ENCODE data around the gene ATG9A. TPM values are rescaled to one million over a fixed set of nuclear protein-coding genes. Genes with fewer than 3 reads are reported as not detected.

Gene ATG9A
- total RNA-seq, 5 donors from 2014 or later (not counting 1 experiment from before 2014, with no cell fraction given), result 52.5 to 72.9 (median 57.6) TPM

DNA sequence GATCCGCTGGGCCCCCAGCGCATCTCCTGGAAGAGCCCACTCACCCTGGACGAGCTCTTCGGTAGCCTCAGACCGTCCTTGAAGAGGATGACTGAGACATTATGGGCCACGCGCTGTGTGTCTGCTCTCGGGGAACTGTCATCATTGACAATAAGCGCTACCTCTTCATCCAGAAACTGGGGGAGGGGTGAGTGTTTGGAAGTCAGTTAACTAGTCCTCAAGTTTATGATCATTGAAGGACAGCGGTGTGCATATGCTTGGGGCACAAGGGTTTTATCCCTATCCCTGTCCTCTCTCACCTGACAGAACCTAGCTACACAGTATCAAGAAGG lies 16.4 kb upstream of the ATG9A start:
- peaks cover 5 to 28% of the 10 kb centered on the region in 2 donors for H3K36me3 ChIP-seq (ENCODE audit: control insufficient read depth in 2 of 2, extremely low read depth in 1 of 2, insufficient read depth in 1 of 2, low read length in 1 of 2)
- POLR2A ChIA-PET, result interaction anchor here (1.1 to 2.5 kb wide), 4 partner anchors 8 to 17 kb away, joined by 3 to 32 read pairs (median 13); partner anchors contain the start of genes ANKZF1 (in 2 of the 2), ATG9A (in 2 of the 2), TUBA4A (in 2 of the 2) and TUBA4B (in 1 of the 2)
- Mint-ChIP-seq H3K27me3 (no peaks in the 10 kb centered on the region), H3K4me3 (peak overlapping the region; percentile 75 to 92 (median 87)), H3K27ac (peak overlapping the region; percentile 98 to 99), H3K36me3 (peaks cover 27% of the 10 kb centered on the region), H3K9me3 (no peaks in the 10 kb centered on the region), H3K4me1 (peaks cover 61 to 71% (median 64%) of the 10 kb centered on the region in 3 donors)
- peaks cover 46 to 68% of the 10 kb centered on the region in 2 experiments for H3K4me1 ChIP-seq (ENCODE audit: control insufficient read depth in 1 of 2, extremely low read depth in 1 of 2, insufficient read depth in 2 of 2, low read length in 2 of 2)
- H3K27me3 ChIP-seq (replicated peaks in 1 of 2; ENCODE audit: control insufficient read depth in 2 of 2, extremely low read depth in 1 of 2, insufficient read depth in 2 of 2, low read length in 1 of 2), result no peaks in the 10 kb centered on the region
- peak in 1 of 35 experiments; percentile 30 for DNase-seq
- H3K9me3 ChIP-seq, result no peaks in the 10 kb centered on the region
- WGBS (ENCODE audit: insufficient coverage), result 4% methylated on average over 4 of the region's 10 CpGs
- ATAC-seq (replicated peaks in 1 of 4), result no peak
- peak overlapping the region; percentile 94 for H3K27ac ChIP-seq (ENCODE audit: low read length)
- CTCF ChIA-PET, result interaction anchor here (0.5 to 2.3 kb wide), 7 partner anchors 9 to 86 kb away, joined by 3 to 14 read pairs (median 7); partner anchors contain the start of genes ANKZF1 (in 1 of the 2) and ATG9A (in 1 of the 2)
- peak overlapping the region; percentile 89 to 90 for H3K4me3 ChIP-seq (ENCODE audit: control insufficient read depth in 1 of 2, extremely low read depth in 1 of 2, low read length in 1 of 2)

DNA sequence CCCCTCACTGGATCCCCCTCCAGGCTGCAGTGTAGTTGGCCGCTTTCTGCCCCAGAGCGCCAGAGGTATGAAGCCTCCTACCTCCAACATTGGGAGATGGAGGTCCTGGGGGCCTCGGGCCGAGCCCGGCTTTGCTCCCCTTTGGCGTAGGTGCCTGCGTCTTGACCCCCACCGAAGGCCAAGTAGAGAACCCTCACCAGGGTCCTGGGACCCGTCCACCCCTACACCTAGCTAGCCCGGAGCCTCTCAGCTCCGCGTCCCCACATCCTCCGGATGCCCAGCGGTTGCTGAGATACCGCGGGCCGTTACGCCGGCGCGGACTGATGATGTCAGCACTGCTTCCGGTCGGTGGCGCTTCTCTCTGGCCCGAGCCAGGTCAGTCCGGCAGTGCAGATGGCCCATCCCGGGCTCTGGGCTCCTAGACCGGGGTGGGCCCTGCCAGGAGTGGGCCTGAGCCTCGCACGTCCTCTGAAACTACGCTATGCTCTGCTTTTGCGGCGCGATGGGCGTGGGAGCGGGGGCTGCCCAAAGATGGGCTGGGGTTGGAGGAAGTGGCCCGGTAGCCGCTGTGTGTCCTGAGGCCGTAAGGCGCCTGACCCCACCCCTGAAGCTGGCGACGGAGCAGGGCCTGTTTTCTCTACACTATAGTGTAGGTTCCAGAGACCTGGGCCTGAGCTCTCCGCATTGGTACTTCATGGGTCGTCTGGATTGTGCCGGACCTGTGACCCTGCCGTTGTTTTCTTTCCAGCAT lies 15.9 kb upstream of the ATG9A start, which contains the start of the genes GLB1L and STK16:
GLB1L (minus strand) TSS at position 297 of the 751 bp plus-strand sequence. CDS start 1,871 bp downstream, outside the sequence.
STK16 (plus strand) TSS at position 332 of the 751 bp plus-strand sequence. CDS start 521 bp downstream, outside the sequence.
- H3K27me3 Mint-ChIP-seq, result no peaks in the 10 kb centered on the region
- DNase-seq (peak; percentile 63 to 93 (median 81)), ATAC-seq (replicated peaks in 1 of 4) (peak; percentile 56 to 70 (median 66))
- peaks cover 21% of the 10 kb centered on the region for H3K36me3 Mint-ChIP-seq
- Histone ChIP-seq H3K27me3 (replicated peaks in 1 of 2; ENCODE audit: control insufficient read depth in 2 of 2, extremely low read depth in 1 of 2, insufficient read depth in 2 of 2, low read length in 1 of 2) (no peaks in the 10 kb centered on the region), H3K4me1 (ENCODE audit: control insufficient read depth in 1 of 2, extremely low read depth in 1 of 2, insufficient read depth in 2 of 2, low read length in 2 of 2) (peaks cover 42 to 62% of the 10 kb centered on the region in 2 experiments), H3K4me3 (ENCODE audit: control insufficient read depth in 1 of 2, extremely low read depth in 1 of 2, low read length in 1 of 2) (peak within 1 kb of the TSS; percentile 89 to 90), H3K9me3 (no peaks in the 10 kb centered on the region), H3K36me3 (ENCODE audit: control insufficient read depth in 2 of 2, extremely low read depth in 1 of 2, insufficient read depth in 1 of 2, low read length in 1 of 2) (peaks cover 2 to 23% of the 10 kb centered on the region in 2 donors), H3K27ac (ENCODE audit: low read length) (peak within 1 kb of the TSS; percentile 94)
- CTCF ChIA-PET, result interaction anchor here (0.5 to 2.3 kb wide), 9 partner anchors 9 to 90 kb away, joined by 3 to 14 read pairs (median 7); partner anchors contain the start of genes ANKZF1 (in 1 of the 2) and ATG9A (in 1 of the 2)
- peaks cover 56 to 66% (median 59%) of the 10 kb centered on the region in 3 donors for H3K4me1 Mint-ChIP-seq
- under 1% methylated on average over 44 of the region's 46 CpGs for WGBS (ENCODE audit: insufficient coverage)
- H3K9me3 Mint-ChIP-seq, result no peaks in the 10 kb centered on the region
- peak within 1 kb of the TSS; percentile 75 to 92 (median 87) for H3K4me3 Mint-ChIP-seq
- peak within 1 kb of the TSS; percentile 98 to 99 for H3K27ac Mint-ChIP-seq
- POLR2A ChIA-PET, result interaction anchor here (0.6 to 2.5 kb wide), 10 partner anchors 8 to 71 kb away, joined by 3 to 32 read pairs (median 4); partner anchors contain the start of genes ANKZF1 (in 2 of the 2), ATG9A (in 2 of the 2), TUBA4A (in 2 of the 2) and TUBA4B (in 2 of the 2)

GRCh38 chr2:219244789-219245147 lies 15.3 kb upstream of the ATG9A start:
- H3K27ac Mint-ChIP-seq, result peak overlapping the region; percentile 98 to 99
- peak overlapping the region; percentile 75 to 92 (median 87) for H3K4me3 Mint-ChIP-seq
- CTCF ChIA-PET, result interaction anchor here in 1 of 2 donors (1.0 to 2.3 kb wide), 7 partner anchors 10 to 90 kb away, joined by 3 to 14 read pairs (median 7); partner anchors contain the start of genes ANKZF1 and ATG9A
- no peak for ATAC-seq (replicated peaks in 1 of 4)
- peaks cover 50 to 60% (median 53%) of the 10 kb centered on the region in 3 donors for H3K4me1 Mint-ChIP-seq
- 46% methylated on average over 4 of the region's 6 CpGs for WGBS (ENCODE audit: insufficient coverage)
- no peaks in the 10 kb centered on the region for H3K27me3 ChIP-seq (replicated peaks in 1 of 2; ENCODE audit: control insufficient read depth in 2 of 2, extremely low read depth in 1 of 2, insufficient read depth in 2 of 2, low read length in 1 of 2)
- POLR2A ChIA-PET, result interaction anchor here (0.6 to 2.5 kb wide), 7 partner anchors 9 to 71 kb away, joined by 3 to 32 read pairs (median 5); partner anchors contain the start of genes ANKZF1 (in 2 of the 2), TUBA4A (in 2 of the 2), ATG9A (in 1 of the 2) and TUBA4B (in 1 of the 2)
- peaks cover 37 to 57% of the 10 kb centered on the region in 2 experiments for H3K4me1 ChIP-seq (ENCODE audit: control insufficient read depth in 1 of 2, extremely low read depth in 1 of 2, insufficient read depth in 2 of 2, low read length in 2 of 2)
- H3K9me3 Mint-ChIP-seq, result no peaks in the 10 kb centered on the region
- H3K36me3 Mint-ChIP-seq, result peaks cover 17% of the 10 kb centered on the region
- peaks cover 2 to 17% of the 10 kb centered on the region in 2 donors for H3K36me3 ChIP-seq (ENCODE audit: control insufficient read depth in 2 of 2, extremely low read depth in 1 of 2, insufficient read depth in 1 of 2, low read length in 1 of 2)
- H3K4me3 ChIP-seq (ENCODE audit: control insufficient read depth in 1 of 2, extremely low read depth in 1 of 2, low read length in 1 of 2), result peak overlapping the region; percentile 89 to 90
- H3K27ac ChIP-seq (ENCODE audit: low read length), result peak overlapping the region; percentile 94
- no peak for DNase-seq
- no peaks in the 10 kb centered on the region for H3K27me3 Mint-ChIP-seq
- no peaks in the 10 kb centered on the region for H3K9me3 ChIP-seq

DNA sequence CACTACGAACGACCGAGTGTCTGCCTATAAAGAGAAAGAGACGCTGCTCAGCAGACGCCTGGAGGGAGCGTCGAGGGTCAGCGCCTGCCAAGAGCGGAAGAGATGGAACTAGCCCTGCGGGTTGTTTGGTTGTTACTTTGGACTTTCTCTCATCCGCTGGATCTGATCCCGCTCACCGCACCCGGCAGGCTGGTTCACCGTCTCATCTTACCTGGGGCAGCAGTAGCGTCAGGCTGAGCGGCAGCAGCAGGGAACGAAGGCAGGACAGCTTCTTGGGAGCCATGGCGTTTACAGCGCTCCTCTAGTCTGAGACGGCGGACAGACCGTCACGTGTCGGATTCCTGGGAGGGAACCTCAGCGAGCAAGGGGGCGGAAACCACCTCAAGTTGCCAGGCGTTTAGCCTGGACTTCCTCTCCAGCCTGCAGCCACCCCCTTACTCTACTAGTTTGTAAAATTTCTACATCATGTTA lies 13.9 kb upstream of the ATG9A start:
- no peaks in the 10 kb centered on the region for H3K27me3 Mint-ChIP-seq
- WGBS (ENCODE audit: insufficient coverage), result 80% methylated on average over 28 of the region's 28 CpGs
- POLR2A ChIA-PET, result interaction anchor here in 1 of 2 donors (1.1 kb wide), 1 partner anchor 19 kb away, joined by 6 read pairs; no protein-coding TSS in a partner anchor
- H3K9me3 Mint-ChIP-seq, result no peaks in the 10 kb centered on the region
- H3K27ac Mint-ChIP-seq, result peak overlapping the region; percentile 34 to 69
- peaks cover 36 to 46% (median 41%) of the 10 kb centered on the region in 3 donors for H3K4me1 Mint-ChIP-seq
- ATAC-seq (replicated peaks in 1 of 4) (no peak), DNase-seq (no peak)
- H3K4me3 Mint-ChIP-seq, result peak overlapping the region; percentile 7 to 64 (median 21)
- H3K27me3 ChIP-seq (replicated peaks in 1 of 2; ENCODE audit: control insufficient read depth in 2 of 2, extremely low read depth in 1 of 2, insufficient read depth in 2 of 2, low read length in 1 of 2), result no peaks in the 10 kb centered on the region
- H3K4me1 ChIP-seq (ENCODE audit: control insufficient read depth in 1 of 2, extremely low read depth in 1 of 2, insufficient read depth in 2 of 2, low read length in 2 of 2), result peaks cover 26 to 42% of the 10 kb centered on the region in 2 experiments
- no peak overlapping the region for H3K4me3 ChIP-seq (ENCODE audit: control insufficient read depth in 1 of 2, extremely low read depth in 1 of 2, low read length in 1 of 2)
- H3K9me3 ChIP-seq, result no peaks in the 10 kb centered on the region
- CTCF ChIA-PET, result no interaction called here
- H3K27ac ChIP-seq (ENCODE audit: low read length), result no peak overlapping the region
- H3K36me3 Mint-ChIP-seq, result peaks cover 12% of the 10 kb centered on the region
- peaks cover 0 to 6% of the 10 kb centered on the region in 2 donors for H3K36me3 ChIP-seq (ENCODE audit: control insufficient read depth in 2 of 2, extremely low read depth in 1 of 2, insufficient read depth in 1 of 2, low read length in 1 of 2)

DNA sequence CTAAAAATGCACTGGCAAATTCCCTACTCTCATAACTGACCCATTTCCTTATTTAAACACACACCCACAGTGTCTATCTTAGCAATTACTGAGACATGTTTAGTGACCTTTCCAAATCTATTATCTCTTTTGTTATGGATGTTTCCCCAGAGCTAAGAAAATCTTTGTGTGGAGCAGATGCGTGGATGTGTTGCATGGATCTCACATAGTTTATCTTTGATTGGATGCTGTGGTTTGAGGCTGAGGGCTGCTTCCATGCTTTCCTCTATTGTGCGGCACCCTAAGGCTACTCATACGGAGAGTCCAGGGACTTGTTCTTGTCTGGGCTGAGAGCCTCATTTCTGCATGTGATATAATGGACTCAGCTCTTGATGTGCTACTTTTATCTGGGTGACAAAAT lies 4.9 kb upstream of the ATG9A start:
- Mint-ChIP-seq H3K27ac (no peak overlapping the region), H3K9me3 (no peaks in the 10 kb centered on the region), H3K27me3 (no peaks in the 10 kb centered on the region), H3K4me1 (peaks cover 34 to 50% (median 46%) of the 10 kb centered on the region in 3 donors), H3K4me3 (no peak overlapping the region), H3K36me3 (peaks cover 56% of the 10 kb centered on the region)
- H3K4me3 ChIP-seq (ENCODE audit: control insufficient read depth in 1 of 2, extremely low read depth in 1 of 2, low read length in 1 of 2), result no peak overlapping the region
- H3K4me1 ChIP-seq (ENCODE audit: control insufficient read depth in 1 of 2, extremely low read depth in 1 of 2, insufficient read depth in 2 of 2, low read length in 2 of 2), result peaks cover 6 to 17% of the 10 kb centered on the region in 2 experiments
- POLR2A ChIA-PET, result interaction anchor here (0.6 to 1.0 kb wide), 2 partner anchors 23 to 68 kb away, joined by 5 to 12 read pairs; no protein-coding TSS in a partner anchor
- H3K36me3 ChIP-seq (ENCODE audit: control insufficient read depth in 2 of 2, extremely low read depth in 1 of 2, insufficient read depth in 1 of 2, low read length in 1 of 2), result peaks cover 40 to 66% of the 10 kb centered on the region in 2 donors
- no peaks in the 10 kb centered on the region for H3K9me3 ChIP-seq
- CTCF ChIA-PET, result no interaction called here
- H3K27ac ChIP-seq (ENCODE audit: low read length), result no peak overlapping the region
- H3K27me3 ChIP-seq (replicated peaks in 1 of 2; ENCODE audit: control insufficient read depth in 2 of 2, extremely low read depth in 1 of 2, insufficient read depth in 2 of 2, low read length in 1 of 2), result no peaks in the 10 kb centered on the region
- 100% methylated on average over 1 of the region's 3 CpGs for WGBS (ENCODE audit: insufficient coverage)
- DNase-seq (no peak), ATAC-seq (replicated peaks in 1 of 4) (no peak)

Data from T-cell (primary cell).